ENCODE data around the gene HELZ. TPM values are rescaled to one million over a fixed set of nuclear protein-coding genes. Genes with fewer than 3 reads are reported as not detected.
"Not testable (repeated sequence)": the region's sequence is repeated elsewhere in the genome, so short reads cannot be mapped to it uniquely, and the experiment has no call there.

Gene HELZ
- total RNA-seq, 4 donors from 2014 or later: 47.3 to 95.4 (median 61.3) TPM

GRCh38 chr17:67200727-67201301 lies 44.2 kb downstream of the HELZ start:
- WGBS, 2 donors: 89 to 92% methylated on average over 4 of the region's 4 CpGs
- H3K9me3 ChIP-seq: no peaks in the 10 kb centered on the region

GRCh38 chr17:67198131-67198530 lies 46.9 kb downstream of the HELZ start:
- H3K9me3 ChIP-seq: no peaks in the 10 kb centered on the region
- TF ChIP-seq CTCF (IDR thresholded peaks at IDR 0.05) (no peak), EP300 (IDR thresholded peaks at IDR 0.05) (no peak), POLR2A (IDR thresholded peaks at IDR 0.05) (no peak)
- WGBS, 2 donors: 68 to 70% methylated on average over 3 of the region's 3 CpGs
- H3K4me1 ChIP-seq: peaks cover 0 to 14% (median 0%) of the 10 kb centered on the region in 4 donors
- H3K27ac ChIP-seq: no peak overlapping the region
- H3K4me3 ChIP-seq: no peak overlapping the region
- H3K36me3 ChIP-seq: peaks cover 0 to 40% (median 3%) of the 10 kb centered on the region in 3 donors
- no peaks in the 10 kb centered on the region for H3K27me3 ChIP-seq
- DNase-seq (ENCODE audit: low spot score in 2 of 2): no peak

More at GRCh38 chr17:67200727-67201301, 44.2 kb downstream of the HELZ start:
- DNase-seq (ENCODE audit: low spot score in 2 of 2): no peak
- TF ChIP-seq CTCF (IDR thresholded peaks at IDR 0.05): peak in 3 of 5 experiments; percentile 8 to 18 (median 10)
- no peak for TF ChIP-seq POLR2A (IDR thresholded peaks at IDR 0.05)
- no peak for TF ChIP-seq EP300 (IDR thresholded peaks at IDR 0.05)
- Histone ChIP-seq H3K36me3 (peaks cover 0 to 44% (median 3%) of the 10 kb centered on the region in 3 donors), H3K4me3 (no peak overlapping the region), H3K27ac (no peak overlapping the region), H3K4me1 (no peaks in the 10 kb centered on the region), H3K27me3 (no peaks in the 10 kb centered on the region)

GRCh38 chr17:67197023-67197422 lies 48.0 kb downstream of the HELZ start:
- not testable (repeated sequence) for H3K27ac ChIP-seq; DNase-seq (ENCODE audit: low spot score in 2 of 2); H3K27me3 ChIP-seq; H3K4me3 ChIP-seq; H3K9me3 ChIP-seq
- 93 to 96% methylated on average over 3 of the region's 3 CpGs for WGBS, 2 donors
- peaks cover 0 to 28% (median 3%) of the 10 kb centered on the region in 3 donors for H3K36me3 ChIP-seq
- H3K4me1 ChIP-seq: peaks cover 0 to 14% (median 0%) of the 10 kb centered on the region in 4 donors

GRCh38 chr17:67196422-67196821 lies 48.6 kb downstream of the HELZ start:
- DNase-seq (ENCODE audit: low spot score in 2 of 2): no peak
- H3K9me3 ChIP-seq: no peaks in the 10 kb centered on the region
- TF ChIP-seq CTCF (IDR thresholded peaks at IDR 0.05) (no peak), EP300 (IDR thresholded peaks at IDR 0.05) (no peak), POLR2A (IDR thresholded peaks at IDR 0.05) (no peak)
- 98 to 100% methylated on average over 1 of the region's 1 CpG for WGBS, 2 donors
- no peak overlapping the region for H3K27ac ChIP-seq
- no peak overlapping the region for H3K4me3 ChIP-seq
- H3K36me3 ChIP-seq: peaks cover 0 to 28% (median 3%) of the 10 kb centered on the region in 3 donors
- no peaks in the 10 kb centered on the region for H3K27me3 ChIP-seq
- peaks cover 0 to 14% (median 0%) of the 10 kb centered on the region in 4 donors for H3K4me1 ChIP-seq

DNA sequence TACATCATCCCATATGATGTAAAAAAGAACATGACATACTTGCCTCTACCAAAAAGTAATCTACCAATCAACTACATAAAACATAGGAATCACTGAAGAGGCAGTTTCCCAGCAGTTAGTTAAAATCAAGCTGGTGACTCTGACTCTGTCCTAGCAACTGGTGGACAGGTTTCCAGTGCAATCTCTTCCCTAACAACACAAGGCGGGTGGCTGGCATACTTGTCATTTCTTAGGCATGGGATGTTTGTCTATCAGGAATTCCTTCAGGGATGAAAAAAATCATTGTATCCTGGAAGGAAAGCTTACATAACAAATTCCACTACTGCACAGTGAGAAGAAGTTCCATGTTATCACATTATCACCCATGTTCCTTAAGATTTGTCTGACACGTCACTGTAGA lies 50.9 kb downstream of the HELZ start:
- no peak for DNase-seq (ENCODE audit: low spot score in 2 of 2)
- Histone ChIP-seq H3K4me3 (no peak overlapping the region), H3K4me1 (peaks cover 0 to 14% (median 0%) of the 10 kb centered on the region in 4 donors), H3K27me3 (no peaks in the 10 kb centered on the region), H3K9me3 (no peaks in the 10 kb centered on the region), H3K27ac (no peak overlapping the region), H3K36me3 (peaks cover 0 to 9% (median 0%) of the 10 kb centered on the region in 3 donors)
- no peak for TF ChIP-seq CTCF (IDR thresholded peaks at IDR 0.05)
- no peak for TF ChIP-seq POLR2A (IDR thresholded peaks at IDR 0.05)
- no peak for TF ChIP-seq EP300 (IDR thresholded peaks at IDR 0.05)
- 47 to 55% methylated on average over 2 of the region's 2 CpGs for WGBS, 2 donors
